H9 (cell line): Measurements from ENCODE around the gene RPL28. TPM values are rescaled to one million over a fixed set of nuclear protein-coding genes. Genes with fewer than 3 reads are reported as not detected.

Source experiments
- DNase-seq: peaks from one replicate; pipeline ENCODE4 v3.0.0-alpha.2; 2017
- H2AFZ ChIP-seq: one replicate; pipeline ENCODE4 v1.6.1; 2013; ENCODE audit warnings: mild to moderate bottlenecking, low read length, control low read depth, moderate library complexity
- H2AK5ac ChIP-seq: 2 replicates; pipeline ENCODE4 v1.6.1; 2013; ENCODE audit warnings: low read length, control low read depth, mixed read lengths; ENCODE audit not compliant: insufficient read length
- H2BK120ac ChIP-seq: one replicate; pipeline ENCODE4 v1.6.1; 2013; ENCODE audit warnings: low read depth, mild to moderate bottlenecking, low read length, control low read depth, inconsistent platforms; ENCODE audit not compliant: poor library complexity, severe bottlenecking
- H2BK12ac ChIP-seq: 2 replicates; pipeline ENCODE4 v1.6.1; 2013; ENCODE audit warnings: low read length, control low read depth, mixed read lengths, low read depth; ENCODE audit not compliant: insufficient read length
- H2BK15ac ChIP-seq: 2 replicates; pipeline ENCODE4 v1.6.1; 2013; ENCODE audit warnings: low read depth, low read length, control low read depth
- H2BK20ac ChIP-seq: one replicate; pipeline ENCODE4 v1.6.1; 2013; ENCODE audit warnings: low read depth, mild to moderate bottlenecking, low read length, control low read depth, inconsistent platforms; ENCODE audit not compliant: poor library complexity, severe bottlenecking
- H2BK5ac ChIP-seq: 2 replicates; pipeline ENCODE4 v1.6.1; 2013; ENCODE audit warnings: low read length, control low read depth, mixed read lengths; ENCODE audit not compliant: insufficient read length
- H3K14ac ChIP-seq: 2 replicates; pipeline ENCODE4 v1.6.1; 2013; ENCODE audit warnings: low read length, control low read depth; ENCODE audit not compliant: insufficient read depth
- H3K18ac ChIP-seq: 2 replicates; pipeline ENCODE4 v1.6.1; 2013; ENCODE audit warnings: low read depth, mild to moderate bottlenecking, mixed read lengths, low read length, control low read depth; ENCODE audit not compliant: insufficient read length
- H3K23ac ChIP-seq: 2 replicates; pipeline ENCODE4 v1.6.1; 2013; ENCODE audit warnings: low read length, control low read depth, mixed read lengths, low read depth; ENCODE audit not compliant: insufficient read length
- H3K23me2 ChIP-seq: 2 replicates; pipeline ENCODE4 v1.6.1; 2013; ENCODE audit warnings: low read depth, mild to moderate bottlenecking, mixed read lengths, low read length, control low read depth; ENCODE audit not compliant: insufficient read length, poor library complexity, severe bottlenecking
- H3K27ac ChIP-seq: 2 replicates; pipeline ENCODE4 v1.5.1; 2013; ENCODE audit warnings: low read length, control low read depth, mixed read lengths, low read depth; ENCODE audit not compliant: insufficient read length
- H3K27me3 ChIP-seq: 2 replicates; pipeline ENCODE4 v1.6.1; 2013; ENCODE audit warnings: low read length, control low read depth, inconsistent platforms; ENCODE audit not compliant: insufficient read depth
- H3K4ac ChIP-seq: 2 replicates; pipeline ENCODE4 v1.6.1; 2013; ENCODE audit warnings: low read depth, mild to moderate bottlenecking, control low read depth, inconsistent platforms, low read length, moderate library complexity
- H3K4me1 ChIP-seq: 2 replicates; pipeline ENCODE4 v1.6.1; 2013; ENCODE audit warnings: low read length, control low read depth, inconsistent platforms; ENCODE audit not compliant: insufficient read depth
- H3K4me2 ChIP-seq: 2 replicates; pipeline ENCODE4 v1.6.1; 2013; ENCODE audit warnings: low read length, control low read depth, mixed read lengths; ENCODE audit not compliant: insufficient read length, insufficient read depth
- H3K56ac ChIP-seq: 2 replicates; pipeline ENCODE4 v1.6.1; 2013; ENCODE audit warnings: low read depth, mild to moderate bottlenecking, mixed read lengths, low read length, control low read depth; ENCODE audit not compliant: insufficient read length
- H3K79me1 ChIP-seq: 2 replicates; pipeline ENCODE4 v1.6.1; 2013; ENCODE audit warnings: low read depth, mild to moderate bottlenecking, moderate library complexity, low read length, control low read depth, inconsistent platforms; ENCODE audit not compliant: insufficient read depth, poor library complexity, severe bottlenecking
- H3K79me2 ChIP-seq: 2 replicates; pipeline ENCODE4 v1.6.1; 2013; ENCODE audit warnings: low read length, control low read depth, inconsistent platforms; ENCODE audit not compliant: insufficient read depth
- H3K9ac ChIP-seq: 2 replicates; pipeline ENCODE4 v1.6.1; 2013; ENCODE audit warnings: low read length, control low read depth, mixed read lengths; ENCODE audit not compliant: insufficient read length; ENCODE audit errors: extremely low read depth
- H3K9me3 ChIP-seq: one replicate; pipeline ENCODE4 v1.6.1; 2013; ENCODE audit warnings: low read depth, low read length, inconsistent platforms; ENCODE audit not compliant: control insufficient read depth
- H3T11ph ChIP-seq: one replicate; pipeline ENCODE4 v1.6.1; 2013; ENCODE audit warnings: mild to moderate bottlenecking, low read length, control low read depth, inconsistent platforms
- H4K20me1 ChIP-seq: one replicate; pipeline ENCODE4 v1.6.1; 2013; ENCODE audit not compliant: control insufficient read depth, insufficient read length, insufficient read depth
- H4K5ac ChIP-seq: 2 replicates; pipeline ENCODE4 v1.6.1; 2013; ENCODE audit warnings: low read depth, mild to moderate bottlenecking, mixed read lengths, low read length, control low read depth; ENCODE audit not compliant: insufficient read length
- H4K8ac ChIP-seq: replicated peaks from 2 replicates; pipeline ENCODE4 v1.6.1; 2013; ENCODE audit warnings: low read length, control low read depth, mixed read lengths, low read depth; ENCODE audit not compliant: insufficient read length
- H4K91ac ChIP-seq: 2 replicates; pipeline ENCODE4 v1.6.1; 2013; ENCODE audit warnings: low read depth, mild to moderate bottlenecking, moderate library complexity, mixed read lengths, low read length, control low read depth; ENCODE audit not compliant: insufficient read length
- H3K27ac Mint-ChIP-seq, 3 experiments: 2 replicates in 2 of 3; 3 replicates in 1 of 3; pipeline ENCODE4 v1.8.0; 2020 to 2021; ENCODE audit warnings: mixed read lengths in 3 of 3, mild to moderate bottlenecking in 1 of 3, moderate library complexity in 1 of 3
- H3K27me3 Mint-ChIP-seq: 2 replicates; pipeline ENCODE4 v1.8.0; 2021; ENCODE audit warnings: low read depth, mild to moderate bottlenecking, moderate library complexity, mixed read lengths
- H3K36me3 Mint-ChIP-seq, 3 experiments: 2 replicates in 2 of 3; 3 replicates in 1 of 3; pipeline ENCODE4 v1.8.0; 2020 to 2021; ENCODE audit warnings: low read depth in 3 of 3, mixed read lengths in 3 of 3; ENCODE audit not compliant: insufficient read depth in 1 of 3
- H3K4me1 Mint-ChIP-seq, 2 experiments: 2 replicates each; pipeline ENCODE4 v1.8.0; 2020; ENCODE audit warnings: mixed read lengths in 2 of 2
- H3K4me3 Mint-ChIP-seq, 2 experiments: 2 replicates in 1 of 2; 3 replicates in 1 of 2; pipeline ENCODE4 v1.8.0; 2020 to 2021; ENCODE audit warnings: mild to moderate bottlenecking in 2 of 2, mixed read lengths in 2 of 2, moderate library complexity in 1 of 2
- H3K9me3 Mint-ChIP-seq, 2 experiments: 2 replicates in 1 of 2; 3 replicates in 1 of 2; pipeline ENCODE4 v1.8.0; 2020; ENCODE audit warnings: mild to moderate bottlenecking in 2 of 2, mixed read lengths in 2 of 2, moderate library complexity in 1 of 2
- WGBS: extraction: QIAGEN DNeasy Blood & Tissue Kit; methylation state at CpG from one replicate; pipeline ENCODE4 v1.1.7; 2013; ENCODE audit warnings: missing lambda C conversion rate, low lambda C conversion rate, mixed read lengths; ENCODE audit not compliant: insufficient read length; ENCODE audit errors: extremely low coverage; 5-methylcytosine and 5-hydroxymethylcytosine counted together
- total RNA-seq: library from RNA; stranded (reverse); gene quantifications from 2 replicates; pipeline ENCODE4 v1.2.1, GENCODE V29; 2021
- TF ChIP-seq, protein P1 (sequence below): fragments of 200-600 bp; sonication (generic); conservative IDR thresholded peaks from 3 replicates; pipeline ENCODE4 v1.8.0; 2021; ENCODE audit warnings: antibody characterized with exemption, mild to moderate bottlenecking

Gene RPL28
- total RNA-seq, 1 experiment from 2014 or later, result 2,076 TPM

DNA sequence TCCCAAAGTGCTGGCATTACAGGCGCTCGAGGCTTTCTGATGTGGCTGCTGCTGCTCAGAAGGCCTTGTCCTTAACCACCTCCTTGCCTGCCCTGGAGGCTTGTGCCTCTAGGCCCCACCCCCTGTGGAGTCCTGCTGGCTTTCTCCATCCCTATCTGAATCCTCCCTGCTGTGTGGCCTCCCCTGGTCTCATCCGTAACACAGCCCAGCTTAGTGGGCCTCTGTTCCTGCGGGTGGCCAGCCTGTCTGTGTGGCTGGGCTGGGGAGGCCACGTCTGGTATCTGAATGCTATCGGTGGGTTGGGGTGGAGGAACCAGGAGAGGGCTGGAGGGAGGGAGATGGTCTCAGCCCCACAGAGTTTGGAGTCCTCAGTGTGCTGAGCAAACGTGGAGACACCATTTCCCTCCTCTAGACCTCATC lies 4.7 kb downstream of the RPL28 start:
- Histone ChIP-seq H2AFZ (no peak overlapping the region), H3K56ac (no peak overlapping the region), H2BK12ac (no peak overlapping the region), H3T11ph (no peak overlapping the region), H4K91ac (no peak overlapping the region), H3K23me2 (peaks cover 10% of the 10 kb centered on the region), H3K18ac (no peak overlapping the region), H3K14ac (no peak overlapping the region), H2AK5ac (no peak overlapping the region), H3K27ac (no peak overlapping the region), H3K23ac (no peak overlapping the region), H4K8ac (no peak overlapping the region), H3K79me1 (peaks cover 15% of the 10 kb centered on the region), H3K79me2 (peaks cover 17% of the 10 kb centered on the region; the same call in 1 of the 2 replicates), H3K4ac (no peak overlapping the region), H4K5ac (no peak overlapping the region), H3K4me1 (peaks cover 4% of the 10 kb centered on the region), H3K9me3 (no peaks in the 10 kb centered on the region), H2BK20ac (no peak overlapping the region), H2BK5ac (no peak overlapping the region), H3K4me2 (no peak overlapping the region), H2BK15ac (no peak overlapping the region), H2BK120ac (no peak overlapping the region), H3K27me3 (no peaks in the 10 kb centered on the region), H4K20me1 (peaks cover 3% of the 10 kb centered on the region), H3K9ac (no peak overlapping the region)
- peaks cover 57 to 71% of the 10 kb centered on the region in 2 experiments for H3K4me1 Mint-ChIP-seq
- peak overlapping the region in 1 of 3 experiments; percentile 80; a peak in 2 of 7 replicates for H3K27ac Mint-ChIP-seq
- DNase-seq, result no peak
- no CpG with 5 or more reads among the region's 7 CpGs for WGBS
- peaks cover 2% of the 10 kb centered on the region for H3K27me3 Mint-ChIP-seq
- H3K4me3 Mint-ChIP-seq, result no peak overlapping the region; a peak in 2 of 5 replicates
- TF ChIP-seq, protein P1, sequence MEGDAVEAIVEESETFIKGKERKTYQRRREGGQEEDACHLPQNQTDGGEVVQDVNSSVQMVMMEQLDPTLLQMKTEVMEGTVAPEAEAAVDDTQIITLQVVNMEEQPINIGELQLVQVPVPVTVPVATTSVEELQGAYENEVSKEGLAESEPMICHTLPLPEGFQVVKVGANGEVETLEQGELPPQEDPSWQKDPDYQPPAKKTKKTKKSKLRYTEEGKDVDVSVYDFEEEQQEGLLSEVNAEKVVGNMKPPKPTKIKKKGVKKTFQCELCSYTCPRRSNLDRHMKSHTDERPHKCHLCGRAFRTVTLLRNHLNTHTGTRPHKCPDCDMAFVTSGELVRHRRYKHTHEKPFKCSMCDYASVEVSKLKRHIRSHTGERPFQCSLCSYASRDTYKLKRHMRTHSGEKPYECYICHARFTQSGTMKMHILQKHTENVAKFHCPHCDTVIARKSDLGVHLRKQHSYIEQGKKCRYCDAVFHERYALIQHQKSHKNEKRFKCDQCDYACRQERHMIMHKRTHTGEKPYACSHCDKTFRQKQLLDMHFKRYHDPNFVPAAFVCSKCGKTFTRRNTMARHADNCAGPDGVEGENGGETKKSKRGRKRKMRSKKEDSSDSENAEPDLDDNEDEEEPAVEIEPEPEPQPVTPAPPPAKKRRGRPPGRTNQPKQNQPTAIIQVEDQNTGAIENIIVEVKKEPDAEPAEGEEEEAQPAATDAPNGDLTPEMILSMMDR, result no peak
- peaks cover 40 to 50% (median 44%) of the 10 kb centered on the region in 3 experiments for H3K36me3 Mint-ChIP-seq
- peaks cover 0 to 2% of the 10 kb centered on the region in 2 experiments; a peak in 1 of 5 replicates for H3K9me3 Mint-ChIP-seq
